ENCODE measurements around the gene XRRA1.
A peak's percentile ranks its signal among the peaks of the same experiment; 100 is the strongest.

Gene XRRA1

DNA sequence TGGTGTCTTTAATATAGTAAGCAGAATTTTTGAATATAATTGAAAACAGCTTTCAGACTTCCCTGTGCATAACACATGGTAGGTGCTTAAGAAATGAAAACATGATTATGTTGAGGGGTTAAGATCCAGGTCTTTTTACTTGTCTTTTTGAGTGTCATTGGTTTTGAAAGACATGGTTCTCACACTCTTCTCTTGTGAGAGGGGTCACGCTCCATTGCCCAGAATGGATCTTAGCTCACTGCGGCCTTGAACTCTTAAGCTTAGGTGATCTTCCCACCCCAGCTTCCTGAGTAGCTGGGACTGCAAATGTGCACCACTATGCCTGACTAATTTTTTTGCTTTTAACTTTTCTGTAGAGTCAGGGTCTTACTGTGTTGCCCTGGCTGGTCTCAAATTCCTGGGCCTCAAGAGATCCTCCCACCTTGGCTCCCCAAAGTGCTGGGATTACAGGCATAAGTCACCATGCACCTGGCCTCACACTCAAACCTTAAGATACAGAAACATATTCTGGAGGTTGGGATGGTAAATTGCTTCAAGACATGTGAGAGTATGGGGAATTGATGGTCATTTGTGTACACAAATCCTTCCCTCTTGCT, 1.6 kb upstream of the XRRA1 start:
- no peak for DNase-seq

DNA sequence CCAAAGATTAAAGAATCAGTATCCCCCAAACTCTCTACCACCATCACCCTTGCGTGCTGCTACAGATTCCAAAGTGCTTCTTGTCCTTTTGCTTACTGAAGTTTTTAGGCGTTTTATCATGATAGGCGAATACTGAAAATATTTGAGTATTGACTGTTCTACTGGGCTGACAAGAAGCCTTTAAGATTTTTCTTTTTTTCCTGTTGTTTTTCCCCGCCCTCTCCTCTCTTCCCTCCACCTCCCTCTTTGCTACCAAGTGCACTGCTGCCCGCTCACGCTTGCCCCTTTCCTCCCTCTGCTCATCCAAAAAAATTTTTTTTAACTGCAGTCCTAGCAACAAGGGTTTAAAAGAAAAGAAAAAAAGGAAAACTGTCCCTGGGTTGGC, 854 bp upstream of the XRRA1 start:
- no peak for DNase-seq

DNA sequence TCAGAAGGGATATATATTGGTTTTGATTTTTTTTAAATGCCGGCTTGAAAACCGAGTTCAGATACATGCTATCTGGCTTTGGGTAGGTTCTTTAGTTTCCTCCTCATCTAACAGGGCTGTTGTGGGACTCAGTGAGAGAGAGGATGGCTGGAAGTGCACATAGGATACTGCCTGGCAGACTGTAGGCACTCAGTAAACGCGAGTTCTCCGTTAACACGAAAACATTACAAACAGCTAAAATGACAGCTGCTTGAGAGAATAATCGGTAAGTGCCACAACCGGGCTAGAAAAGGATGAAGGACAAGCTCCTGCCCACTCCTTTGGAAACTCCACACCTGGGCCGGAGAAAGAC, 369 bp downstream of the XRRA1 start:
- DNase-seq, result no peak

DNA sequence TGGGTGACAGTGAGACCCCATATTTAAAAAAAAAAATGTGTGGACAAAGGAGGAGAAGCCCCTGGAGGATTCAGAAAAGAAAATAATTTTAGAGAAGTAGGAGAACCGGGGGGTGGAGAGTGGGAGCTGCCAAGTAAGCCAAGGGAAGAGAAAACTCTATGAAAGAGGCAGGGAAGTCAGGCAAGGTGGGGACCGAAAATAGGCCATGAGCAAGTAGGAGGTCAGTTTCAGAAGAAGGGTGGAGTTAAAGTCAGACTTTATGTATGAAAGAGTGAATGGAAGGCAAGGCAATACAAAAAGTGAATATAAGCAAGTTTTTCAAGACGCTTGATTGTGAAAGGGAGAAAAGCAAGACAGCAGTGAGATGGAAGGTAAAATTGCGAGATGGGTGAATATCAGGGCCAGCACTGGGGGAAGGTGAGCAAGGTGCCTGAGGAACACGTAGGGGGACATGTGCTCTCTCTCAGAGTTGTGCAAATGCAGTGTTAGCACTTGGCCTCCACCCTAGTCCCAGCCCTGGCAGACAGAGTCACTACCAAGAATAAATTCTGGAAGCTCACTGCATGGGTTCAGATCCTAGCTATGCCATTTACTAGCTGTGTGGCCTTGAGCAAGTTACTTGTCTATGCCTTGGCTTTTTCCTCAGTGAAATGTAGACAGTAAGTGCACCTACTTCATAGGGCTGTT, 6.7 kb downstream of the XRRA1 start:
- DNase-seq, result no peak

DNA sequence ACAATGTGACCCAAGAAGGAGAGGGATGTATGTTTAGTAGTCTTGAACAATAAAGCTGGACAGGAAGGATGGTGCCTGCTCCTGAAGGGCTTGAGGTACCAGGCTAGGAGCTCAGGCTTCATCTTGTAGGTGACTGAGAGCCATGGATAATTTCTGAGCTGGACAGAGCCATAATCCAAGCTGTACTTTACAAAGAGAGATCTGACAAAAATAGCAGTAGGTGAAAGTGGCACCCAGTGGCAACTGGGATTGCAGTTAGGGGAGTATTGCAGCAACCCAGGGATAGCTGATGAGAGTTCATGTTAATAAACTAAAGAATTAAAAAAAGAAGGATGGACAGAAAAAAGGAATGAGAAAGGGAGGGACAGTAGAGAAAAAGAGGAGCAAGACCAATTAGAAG, 7.4 kb downstream of the XRRA1 start:
- no peak for DNase-seq

DNA sequence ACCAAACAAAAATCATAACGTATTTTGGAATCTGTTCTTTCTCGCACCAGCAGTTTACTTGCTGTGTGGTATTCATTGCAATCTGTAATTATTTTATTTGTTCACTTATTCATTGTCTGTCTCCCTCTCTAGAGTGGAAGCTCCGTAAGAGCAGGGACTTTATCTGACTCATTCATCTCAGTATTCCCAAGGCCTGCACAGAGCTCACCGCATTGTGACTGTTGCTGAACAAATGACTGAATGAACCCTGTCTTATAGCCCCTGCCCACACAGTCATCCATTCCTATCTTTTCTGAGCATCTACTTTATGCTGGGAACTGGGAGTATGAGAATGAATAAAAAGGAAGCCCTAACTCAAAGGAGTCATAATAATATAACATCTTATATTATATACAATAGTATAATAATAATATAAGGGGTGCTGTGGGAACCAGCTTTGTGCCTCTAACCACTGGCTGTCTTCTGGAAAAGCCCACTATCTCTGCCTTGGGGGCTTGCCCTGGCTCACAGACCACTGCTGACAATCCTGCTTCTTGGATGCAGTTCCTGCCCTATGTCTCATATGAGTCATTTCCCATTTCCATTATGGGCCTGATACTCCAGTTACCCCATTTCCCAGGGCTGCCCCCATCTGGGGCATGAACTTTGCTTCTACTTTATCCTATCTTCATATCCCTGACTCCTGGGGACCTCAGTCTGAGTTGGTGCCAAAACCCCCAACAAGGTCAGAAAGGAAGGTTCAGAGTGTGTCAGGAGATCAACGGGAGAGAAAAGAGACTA, 11.0 kb downstream of the XRRA1 start:
- DNase-seq, result no peak

DNA sequence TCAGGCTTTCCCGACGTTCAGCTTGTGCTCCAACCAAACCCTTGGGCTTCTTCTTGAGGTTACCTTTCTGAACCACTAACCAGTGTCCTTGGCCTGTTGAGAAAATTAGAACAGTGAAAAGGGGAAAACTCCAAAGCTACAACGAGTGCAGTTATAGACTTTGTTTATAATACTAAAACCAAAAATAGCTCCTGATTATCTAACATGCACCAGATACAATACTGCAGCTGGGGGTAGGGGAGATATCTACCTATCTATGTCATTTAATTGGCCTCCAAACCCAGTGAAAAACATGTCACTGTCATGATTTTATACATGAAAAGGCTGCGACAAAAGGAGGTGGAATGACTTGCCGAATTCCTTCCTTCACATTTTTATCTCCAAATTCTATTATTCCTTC, 11.9 kb downstream of the XRRA1 start:
- no peak for DNase-seq

DNA sequence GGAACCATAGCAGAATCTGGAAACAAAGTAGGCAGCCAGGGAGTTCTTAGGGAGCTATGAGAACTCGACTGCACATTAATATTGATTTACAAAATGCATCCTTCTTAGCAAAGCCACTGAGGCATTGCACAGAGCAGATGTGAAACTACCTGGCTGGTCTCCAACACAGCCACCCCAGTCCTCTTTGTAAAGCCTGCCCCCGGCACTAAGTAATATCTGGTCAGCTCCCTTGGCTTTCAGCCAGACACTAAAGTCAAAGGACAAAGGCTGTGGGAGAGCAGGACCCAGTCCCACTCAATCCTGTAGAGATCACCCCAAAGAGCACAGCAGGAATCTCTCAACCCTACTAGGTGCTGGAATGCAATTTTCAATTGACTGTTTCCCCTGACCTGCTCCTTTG, 12.8 kb downstream of the XRRA1 start:
- DNase-seq, result no peak

DNA sequence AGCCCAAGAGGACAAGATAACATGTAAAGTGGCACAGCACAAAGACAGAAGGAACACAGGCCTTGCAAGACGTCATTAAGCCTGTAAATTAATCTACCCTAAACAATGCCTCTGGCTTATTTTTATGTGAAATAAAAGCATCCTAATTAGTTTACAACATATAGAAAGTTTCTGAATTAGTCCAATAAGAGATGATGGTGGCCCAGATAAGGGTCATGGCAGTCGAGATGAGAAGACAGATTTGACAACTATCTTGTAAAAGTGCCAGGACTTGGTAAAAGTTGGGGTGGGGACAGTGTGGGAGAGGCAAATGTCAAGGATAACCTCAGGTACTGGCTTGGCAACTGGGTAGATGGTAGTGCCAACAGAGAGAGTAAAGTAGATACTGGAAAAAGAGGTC, 13.6 kb downstream of the XRRA1 start:
- no peak for DNase-seq

DNA sequence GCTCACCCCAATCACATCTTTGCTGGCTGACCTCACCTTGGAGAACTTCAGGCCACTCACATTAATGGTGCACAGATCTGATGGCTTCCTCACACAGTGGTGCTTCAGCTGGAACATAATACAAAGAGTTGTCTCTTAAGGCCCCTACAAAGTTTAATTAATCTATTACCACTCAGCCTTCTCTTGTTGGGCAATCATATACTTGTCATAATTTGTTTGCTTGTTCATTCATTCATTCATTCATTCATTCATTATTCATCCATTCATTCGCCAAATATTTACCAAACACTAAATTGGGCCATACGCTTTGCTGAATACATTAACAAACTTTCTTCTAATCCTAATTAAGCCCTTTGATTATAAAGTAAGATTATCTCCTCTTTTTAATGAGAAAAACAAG, 15.1 kb downstream of the XRRA1 start:
- no peak for DNase-seq

DNA sequence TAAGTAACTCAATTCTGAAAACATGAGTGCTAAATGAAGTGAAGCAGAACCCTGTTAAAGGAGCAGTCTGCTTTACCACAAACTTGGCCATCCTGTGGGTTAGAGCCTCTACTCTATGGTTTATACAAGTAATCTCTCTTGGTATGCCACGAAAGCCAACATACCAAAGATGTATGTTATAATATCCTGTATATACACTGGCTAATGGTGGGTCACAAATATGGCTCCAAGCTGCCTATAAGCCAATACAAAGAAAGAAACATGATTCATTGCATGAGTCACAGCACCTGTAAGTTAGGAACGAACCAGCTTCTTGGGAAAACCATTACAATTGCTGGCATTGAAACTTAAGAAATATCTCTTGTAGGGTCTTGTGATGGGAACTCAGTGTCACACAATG, 16.1 kb downstream of the XRRA1 start:
- no peak for DNase-seq

DNA sequence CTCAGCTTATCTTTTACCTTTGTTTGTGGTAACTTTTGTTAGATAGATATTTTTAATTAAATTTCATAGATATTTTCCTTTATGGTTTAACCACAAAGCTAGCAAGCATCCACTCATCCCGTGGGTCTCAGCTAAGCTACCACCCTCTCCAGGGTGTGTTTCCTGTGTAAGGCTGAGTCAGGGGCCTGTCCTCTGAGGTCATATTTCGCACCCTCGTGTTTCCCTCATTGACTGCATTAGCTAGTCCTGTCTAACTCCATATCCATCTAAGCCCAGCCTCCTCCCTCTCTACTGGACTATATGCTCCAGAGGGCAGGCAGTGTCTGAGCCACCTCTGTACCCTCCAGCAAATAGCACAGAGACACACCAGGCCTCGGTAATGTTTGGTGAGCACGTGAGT, 16.7 kb downstream of the XRRA1 start:
- no peak for DNase-seq

DNA sequence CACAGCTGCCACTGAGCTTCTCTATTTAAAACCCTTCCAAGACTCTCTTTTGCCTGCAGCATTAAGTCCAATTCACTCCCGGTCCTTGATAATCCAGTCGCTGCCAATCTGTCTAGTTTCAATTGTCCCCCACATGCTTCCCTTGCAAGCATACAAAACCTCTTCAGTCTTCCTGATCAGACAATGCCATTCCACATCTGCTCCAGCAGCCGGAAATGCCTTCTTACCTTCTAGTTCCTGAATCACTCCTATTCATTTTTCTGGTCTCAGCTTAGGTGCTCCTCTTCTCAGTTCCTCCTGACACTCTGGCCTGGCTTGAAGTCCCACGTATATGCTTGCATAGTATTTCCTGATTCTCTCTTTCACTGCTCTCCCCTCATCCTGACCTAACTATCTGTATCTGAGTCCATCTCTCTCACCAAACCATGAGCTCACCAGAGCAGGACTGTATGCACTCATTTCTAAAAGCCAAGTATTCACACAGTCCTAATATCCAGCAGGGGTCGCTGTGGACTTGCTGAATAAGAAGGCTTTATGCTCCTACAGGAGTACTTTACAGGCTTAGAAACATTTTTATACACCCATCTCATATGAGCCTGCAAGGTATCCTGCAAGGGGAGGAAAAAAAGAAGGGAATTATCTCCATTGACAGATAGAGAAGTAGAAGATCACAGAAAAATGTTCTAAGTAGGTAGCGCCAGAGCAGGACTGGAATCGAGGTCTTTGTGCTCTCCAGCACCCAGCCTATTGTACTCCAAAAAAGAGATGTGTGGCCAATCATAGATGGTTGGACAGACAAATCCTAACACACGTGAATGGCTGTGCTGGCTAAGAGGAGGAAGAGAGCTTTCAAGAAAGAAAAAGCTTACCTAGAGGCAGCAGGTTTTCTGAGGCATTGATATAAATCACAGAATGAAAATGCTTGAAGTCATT, 19.2 kb downstream of the XRRA1 start:
- peak; percentile 86 for DNase-seq

DNA sequence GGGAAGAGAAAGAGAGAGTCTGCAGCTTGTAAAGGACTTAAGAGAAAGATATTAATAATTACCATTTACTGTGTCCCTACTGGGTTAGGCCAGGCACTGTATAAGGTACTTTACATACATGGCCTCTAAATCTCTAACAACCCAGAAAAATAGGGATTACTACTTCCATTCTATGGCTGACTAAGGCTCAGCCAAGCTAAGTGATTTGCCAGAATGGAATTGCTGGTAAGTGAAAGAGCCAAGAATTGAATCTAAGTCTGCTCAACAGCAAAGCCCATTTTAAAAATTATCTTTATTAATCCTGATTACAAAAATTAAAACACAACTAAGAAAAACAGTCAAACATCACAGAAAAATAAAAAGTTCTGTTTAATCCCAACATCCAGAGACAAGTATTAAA, 21.4 kb downstream of the XRRA1 start:
- DNase-seq, result no peak

DNA sequence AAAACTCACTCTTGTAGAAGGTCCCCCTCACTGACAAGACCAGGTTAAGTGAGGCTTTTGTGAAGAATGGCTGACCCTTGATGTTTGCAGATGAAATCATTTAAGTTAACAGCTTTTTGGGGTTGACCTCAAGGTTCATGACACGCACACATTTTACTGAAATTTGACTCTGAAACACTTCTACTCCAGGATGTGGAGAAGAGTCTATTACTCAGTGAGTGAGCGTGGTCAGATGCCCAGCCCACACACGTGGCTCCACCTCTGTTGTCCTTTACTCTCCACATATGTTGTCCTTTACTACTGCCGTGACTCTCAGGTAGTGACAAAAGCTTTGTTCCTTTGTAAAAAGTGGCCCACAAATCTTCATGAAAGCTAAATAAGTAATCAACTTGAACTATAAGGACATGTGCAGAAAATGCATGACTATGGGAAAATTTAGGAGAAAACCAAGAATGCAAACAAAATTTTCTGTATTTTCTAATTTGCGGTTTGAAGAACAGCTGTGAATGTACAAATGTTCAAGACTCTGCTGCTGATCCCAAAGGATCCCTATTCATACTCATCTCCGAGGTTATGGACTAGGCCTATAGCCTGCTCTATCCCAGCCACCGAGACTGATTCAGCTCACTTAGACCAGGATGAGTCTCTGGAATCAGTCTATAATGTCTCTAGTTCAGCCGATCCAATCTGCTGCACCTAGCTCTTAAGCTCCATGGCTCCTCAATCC, 22.4 kb downstream of the XRRA1 start:
- no peak for DNase-seq

DNA sequence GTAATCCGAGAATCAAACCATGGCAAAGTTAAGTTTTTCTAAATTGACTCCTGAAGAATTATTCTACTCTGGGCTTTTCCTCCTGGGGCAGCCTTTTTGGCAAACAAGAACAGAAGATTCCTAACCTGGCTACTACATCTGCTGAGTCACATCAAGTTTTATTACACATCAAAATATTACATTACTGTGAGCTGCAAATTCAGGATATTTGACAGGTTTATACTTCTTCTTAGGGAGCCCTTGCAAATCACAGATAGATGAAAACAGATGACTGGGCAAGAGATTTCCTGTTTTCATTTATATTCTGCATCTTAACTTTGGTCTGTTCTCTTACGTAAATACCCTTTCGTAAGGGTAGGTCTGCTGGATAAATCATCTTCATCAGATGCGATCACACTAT, 23.6 kb downstream of the XRRA1 start:
- DNase-seq, result no peak

DNA sequence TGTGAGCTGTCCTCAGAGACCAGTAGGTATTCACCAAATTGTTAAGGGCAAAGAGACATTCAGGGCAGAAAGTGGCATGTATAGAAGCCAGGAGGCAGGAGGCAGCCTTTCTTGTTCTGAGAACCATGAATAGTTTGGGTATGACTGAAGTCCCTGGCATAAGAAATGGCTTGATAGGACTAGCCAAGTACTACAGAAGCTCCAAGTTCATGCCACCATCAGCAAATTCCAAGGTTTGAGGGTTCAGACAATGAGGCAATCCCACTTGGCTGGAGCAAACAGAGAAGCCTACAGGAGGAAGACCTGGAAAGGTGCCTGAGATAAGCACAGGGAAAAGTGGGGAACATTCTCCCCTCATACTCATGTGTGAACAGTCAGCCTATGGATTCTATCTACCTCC, 25.8 kb downstream of the XRRA1 start:
- DNase-seq, result no peak

DNA sequence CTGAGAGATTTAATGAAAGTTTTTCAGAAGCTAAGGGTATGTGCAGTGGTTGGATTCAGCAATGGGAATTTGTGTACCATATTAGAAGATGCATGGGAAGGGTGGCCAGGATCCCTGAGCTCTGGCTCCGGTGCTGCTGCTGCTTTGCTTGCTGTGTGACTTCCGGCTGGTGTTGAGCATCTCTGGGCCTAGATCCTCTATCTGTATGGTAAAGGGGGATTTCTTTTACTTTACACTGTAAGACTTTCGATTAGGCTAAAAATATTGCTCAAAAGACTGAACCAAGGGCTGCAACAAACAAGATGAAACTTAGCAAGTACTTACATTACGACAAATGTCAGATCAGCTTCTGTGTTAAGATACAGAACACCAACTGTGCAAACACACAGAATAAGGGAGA, 39.1 kb downstream of the XRRA1 start:
- DNase-seq, result no peak

DNA sequence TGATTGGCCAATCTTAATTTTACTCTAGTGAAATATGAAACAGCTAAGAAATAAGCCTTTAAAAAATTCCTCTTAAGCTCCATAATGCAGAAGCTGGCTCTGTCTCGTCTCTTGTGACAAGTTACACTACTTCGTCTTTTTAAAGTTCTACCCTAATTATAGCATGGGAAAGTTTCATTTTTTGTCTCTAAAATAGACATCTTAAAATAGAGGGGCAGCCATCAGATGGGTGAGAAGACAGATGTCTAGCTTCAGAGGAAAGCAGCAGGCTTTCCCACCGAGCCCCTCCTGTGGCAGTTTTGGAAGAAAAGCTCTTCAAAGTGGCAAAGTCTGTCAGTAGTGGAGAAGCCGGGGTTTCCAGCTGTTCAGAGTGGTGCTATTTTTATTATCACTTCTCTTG, 39.5 kb downstream of the XRRA1 start:
- no peak for DNase-seq

DNA sequence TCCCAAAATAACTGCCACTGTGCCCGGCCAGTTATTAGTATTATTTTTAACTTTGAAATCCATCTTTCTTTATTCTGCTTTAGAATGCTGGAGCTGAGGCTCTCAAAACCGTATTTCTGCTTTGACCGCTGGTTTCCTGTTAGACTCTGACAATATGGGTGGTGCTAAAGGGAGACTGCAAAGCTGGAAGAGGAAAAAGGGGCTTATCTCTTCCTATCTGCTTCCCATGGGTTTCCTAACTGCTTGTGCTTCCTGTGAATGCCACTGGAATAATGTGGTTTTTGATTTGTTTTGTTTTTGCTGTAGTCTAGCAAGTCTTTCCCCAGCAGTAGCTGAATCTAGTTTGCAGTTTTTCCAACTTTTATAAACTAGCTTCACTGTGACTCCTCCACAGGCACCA, 43.6 kb downstream of the XRRA1 start:
- no peak for DNase-seq

DNA sequence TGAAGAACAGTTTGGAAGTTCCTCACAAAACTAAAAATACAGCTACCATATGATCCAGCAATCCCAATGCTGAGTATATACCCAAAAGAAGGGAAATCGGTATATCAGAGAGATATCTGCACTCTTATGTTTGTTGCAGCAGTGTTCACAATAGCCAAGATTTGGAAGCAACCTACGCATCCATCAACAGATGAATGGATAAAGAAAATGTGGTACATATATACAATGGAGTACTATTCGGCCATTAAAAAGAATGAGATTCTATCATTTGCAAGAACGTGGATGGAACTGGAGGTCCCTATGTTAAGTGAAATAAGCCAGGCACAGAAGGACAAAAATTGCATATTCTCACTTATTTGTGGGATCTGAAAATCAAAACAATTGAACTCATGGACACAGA, 46.5 kb downstream of the XRRA1 start:
- DNase-seq, result no peak

DNA sequence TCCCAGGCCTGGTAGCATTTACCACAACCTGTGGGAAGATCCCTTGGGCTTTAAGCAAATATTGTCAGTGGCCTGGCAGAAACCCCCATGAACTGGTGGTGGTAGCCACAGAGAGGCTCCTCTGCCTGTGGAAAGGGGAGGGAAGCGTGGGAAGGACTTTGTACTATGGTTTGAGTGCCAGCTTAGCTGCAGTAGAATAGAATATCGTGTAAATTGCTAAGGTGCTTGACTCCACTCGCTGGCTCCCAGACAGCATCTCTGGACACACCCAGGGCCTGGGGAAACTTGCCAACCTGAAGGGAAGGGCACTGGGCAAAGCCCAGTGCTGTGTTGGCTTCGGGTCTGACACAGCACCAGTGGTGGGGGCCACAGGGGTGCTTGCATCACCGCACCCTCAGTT, 52.6 kb downstream of the XRRA1 start:
- DNase-seq, result no peak
